ENCODE measurements around the gene NFKBIB.

GRCh38 chr19:38862321-38863059 is 37.3 kb upstream of the NFKBIB start:
- TF ChIP-seq CTCF (IDR thresholded peaks at IDR 0.05), result no peak
- no peak for TF ChIP-seq EP300 (IDR thresholded peaks at IDR 0.05)
- TF ChIP-seq POLR2A (IDR thresholded peaks at IDR 0.05), result no peak
